EL (cell line): ENCODE results near the gene CAV1.

Experiments
- DNase-seq: peaks from one replicate; pipeline ENCODE4 v3.0.0-alpha.2; 2016

The CAV1 gene

GRCh38 chr7:116505278-116505677 is 19.6 kb upstream of the CAV1 start:
- no peak for DNase-seq

- DNase-seq, result no peak
These were observed 19.0 kb upstream of the CAV1 start for GRCh38 chr7:116505823-116506222.

GRCh38 chr7:116509982-116510579 is 14.8 kb upstream of the CAV1 start:
- DNase-seq, result peak; percentile 34

GRCh38 chr7:116510795-116511194 is 14.0 kb upstream of the CAV1 start:
- no peak for DNase-seq

GRCh38 chr7:116511552-116512519 is 13.0 kb upstream of the CAV1 start:
- peak; percentile 85 for DNase-seq

- DNase-seq, result peak; percentile 76
These were observed 12.2 kb upstream of the CAV1 start for GRCh38 chr7:116512520-116513188.

- no peak for DNase-seq
These were observed 9.3 kb upstream of the CAV1 start for GRCh38 chr7:116515584-116515983.

- DNase-seq, result no peak
These were observed 8.5 kb upstream of the CAV1 start for GRCh38 chr7:116516324-116516723.

GRCh38 chr7:116517626-116518025 is 7.2 kb upstream of the CAV1 start:
- no peak for DNase-seq

- no peak for DNase-seq
These were observed 5.9 kb upstream of the CAV1 start for GRCh38 chr7:116518961-116519360.

GRCh38 chr7:116521046-116521664 is 3.7 kb upstream of the CAV1 start:
- DNase-seq, result peak; percentile 45

GRCh38 chr7:116522247-116522646 is 2.6 kb upstream of the CAV1 start:
- peak; percentile 83 for DNase-seq

GRCh38 chr7:116524221-116524608 is 621 bp upstream of the CAV1 start:
- no peak for DNase-seq

GRCh38 chr7:116525298-116525912 is 569 bp downstream of the CAV1 start:
- DNase-seq, result peak; percentile 31

GRCh38 chr7:116525913-116526861 is 1.4 kb downstream of the CAV1 start:
- peak; percentile 88 for DNase-seq

- DNase-seq, result peak; percentile 32
These were observed 2.1 kb downstream of the CAV1 start for GRCh38 chr7:116526897-116527296.

GRCh38 chr7:116527521-116527920 is 2.7 kb downstream of the CAV1 start:
- DNase-seq, result peak; percentile 66

- peak; percentile 96 for DNase-seq
These were observed 3.4 kb downstream of the CAV1 start for GRCh38 chr7:116528008-116528789.

- DNase-seq, result no peak
These were observed 4.4 kb downstream of the CAV1 start for GRCh38 chr7:116529250-116529649.

GRCh38 chr7:116530107-116530820 is 5.4 kb downstream of the CAV1 start:
- DNase-seq, result peak; percentile 29
